ENCODE data around the gene ROBO1. TPM values are rescaled to one million over a fixed set of nuclear protein-coding genes. Genes with fewer than 3 reads are reported as not detected.
A peak's percentile ranks its signal among the peaks of the same experiment; 100 is the strongest.

Gene ROBO1
- total RNA-seq, 1 experiment from 2014 or later = 14.2 TPM

DNA sequence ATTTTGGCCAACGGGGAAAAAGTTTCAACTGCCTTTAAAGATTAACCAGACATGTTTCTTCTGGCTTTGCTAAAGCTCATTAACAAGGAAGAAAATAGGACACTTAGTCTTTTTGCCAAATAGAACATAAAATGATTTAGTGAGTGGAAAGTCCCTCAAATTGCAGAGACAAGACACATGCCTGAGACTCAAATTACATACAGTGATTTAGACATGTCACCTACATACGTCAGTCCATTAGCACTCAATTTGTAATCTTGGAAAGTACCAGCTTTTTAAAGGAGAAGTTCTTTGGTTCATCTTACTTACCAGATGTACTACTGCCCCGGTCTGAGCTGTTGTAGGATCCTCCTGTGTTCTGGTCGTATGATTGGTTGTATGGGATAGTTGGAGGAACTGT lies 1134.2 kb downstream of the ROBO1 start:
- peak; percentile 0 for DNase-seq (ENCODE audit: low read depth)

GRCh38 chr3:78632925-78633553 lies 1134.8 kb downstream of the ROBO1 start:
- no peak for DNase-seq (ENCODE audit: low read depth)

- DNase-seq (ENCODE audit: low read depth) = no peak
Measured at GRCh38 chr3:78629544-78629943, 1138.3 kb downstream of the ROBO1 start.

- DNase-seq (ENCODE audit: low read depth) = no peak
Measured at GRCh38 chr3:78621061-78621716, 1146.6 kb downstream of the ROBO1 start.

GRCh38 chr3:78614486-78614885 lies 1153.3 kb downstream of the ROBO1 start:
- no peak for DNase-seq (ENCODE audit: low read depth)

GRCh38 chr3:78613421-78613879 lies 1154.3 kb downstream of the ROBO1 start:
- DNase-seq (ENCODE audit: low read depth) = no peak

GRCh38 chr3:78611278-78611677 lies 1156.5 kb downstream of the ROBO1 start:
- no peak for DNase-seq (ENCODE audit: low read depth)

- DNase-seq (ENCODE audit: low read depth) = peak; percentile 1
Measured at GRCh38 chr3:78610462-78611125, 1157.2 kb downstream of the ROBO1 start.

- no peak for DNase-seq (ENCODE audit: low read depth)
Measured at GRCh38 chr3:78606756-78607155, 1161.0 kb downstream of the ROBO1 start.

GRCh38 chr3:78605178-78605577 lies 1162.6 kb downstream of the ROBO1 start:
- DNase-seq (ENCODE audit: low read depth) = no peak

DNA sequence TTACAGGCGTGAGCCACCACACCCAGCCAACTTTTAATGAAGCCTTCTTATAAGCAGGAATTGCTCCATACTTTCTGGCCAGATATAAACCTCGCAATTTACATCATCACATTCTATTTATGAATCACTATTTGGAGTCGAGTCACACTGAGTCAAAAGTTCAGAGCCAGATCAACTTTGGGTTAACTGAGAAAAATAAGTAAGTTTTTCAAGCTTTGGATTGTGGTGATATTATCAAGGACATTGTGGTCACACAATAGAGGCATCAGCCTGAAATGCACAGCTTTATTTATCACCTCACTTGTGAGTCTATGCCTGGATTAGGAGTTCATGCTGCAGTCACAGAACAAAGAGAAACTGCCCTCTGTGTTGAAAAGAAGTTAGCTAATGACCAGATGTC lies 1163.5 kb downstream of the ROBO1 start:
- DNase-seq (ENCODE audit: low read depth) = peak; percentile 56

- no peak for DNase-seq (ENCODE audit: low read depth)
Measured at GRCh38 chr3:78601249-78601648, 1166.5 kb downstream of the ROBO1 start.

DNA sequence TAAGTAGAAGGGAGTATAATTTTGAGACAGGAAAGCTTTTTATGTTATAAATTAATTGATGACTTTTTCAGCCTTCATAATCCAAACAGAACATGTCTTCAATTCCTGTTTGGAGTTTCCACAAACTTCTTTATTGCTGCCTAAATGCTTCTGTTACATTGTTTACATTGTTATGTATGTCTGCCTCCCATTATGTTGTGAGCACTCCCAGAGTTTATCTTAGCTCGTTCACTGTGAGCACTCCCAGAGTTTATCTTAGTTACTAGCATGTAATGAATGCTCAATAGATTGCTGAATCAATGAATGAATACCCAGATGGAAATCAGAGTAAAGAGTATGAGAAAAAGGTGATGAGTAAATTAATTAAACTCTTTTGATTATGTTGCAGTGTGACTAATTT lies 1178.0 kb downstream of the ROBO1 start:
- DNase-seq (ENCODE audit: low read depth) = no peak

DNA sequence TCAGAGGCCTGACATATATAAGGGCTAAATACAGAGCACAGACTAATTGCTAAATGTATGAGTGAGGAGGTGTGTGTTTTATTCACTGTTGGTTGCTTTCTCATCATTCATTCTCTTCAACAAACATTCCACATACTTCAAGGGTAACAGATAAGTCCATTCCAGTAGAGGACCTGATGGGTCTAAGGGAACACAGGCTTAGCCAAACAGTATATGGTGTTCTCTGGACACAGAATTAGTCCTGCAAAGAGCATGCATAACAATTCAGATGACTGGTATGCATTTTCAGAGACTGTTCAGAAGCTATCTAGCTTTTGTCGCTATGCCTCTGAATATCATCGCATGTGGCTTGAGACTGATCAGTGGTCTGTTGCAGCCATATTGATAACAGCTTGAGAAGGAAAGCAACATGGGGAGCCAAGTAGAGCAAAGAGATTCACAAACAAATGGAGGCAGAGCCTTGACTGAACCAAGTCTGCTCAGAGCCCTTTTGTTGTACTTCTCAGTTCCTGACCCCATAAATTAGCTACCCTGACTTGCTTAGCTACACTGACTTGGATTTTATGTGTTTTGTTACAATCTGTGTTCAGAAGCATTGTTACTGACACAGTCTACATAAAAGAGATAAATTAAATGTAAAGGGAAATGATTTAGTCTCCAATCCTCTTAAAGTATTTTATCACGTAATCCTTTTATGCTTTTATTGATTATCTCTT lies 1178.7 kb downstream of the ROBO1 start:
- no peak for DNase-seq (ENCODE audit: low read depth)

DNA sequence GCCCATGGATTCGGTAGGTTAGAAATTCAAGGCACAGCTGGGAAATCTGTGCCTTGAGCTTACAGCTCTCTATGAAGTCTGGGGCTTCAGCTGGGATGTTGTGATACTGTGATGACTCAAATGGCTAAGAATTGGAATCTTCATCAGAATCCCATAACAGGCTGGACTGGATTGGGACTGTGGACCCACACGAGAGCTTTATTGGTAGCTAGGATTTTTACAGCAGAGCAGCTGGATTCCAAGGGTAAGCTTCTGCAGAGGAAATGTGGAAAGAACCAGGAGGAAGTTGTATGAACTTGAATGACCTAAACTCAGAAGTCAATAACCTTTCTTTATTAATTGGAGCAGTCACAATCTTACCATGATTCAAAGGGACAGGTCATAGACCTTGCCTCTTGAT lies 1187.1 kb downstream of the ROBO1 start:
- DNase-seq (ENCODE audit: low read depth) = no peak

DNA sequence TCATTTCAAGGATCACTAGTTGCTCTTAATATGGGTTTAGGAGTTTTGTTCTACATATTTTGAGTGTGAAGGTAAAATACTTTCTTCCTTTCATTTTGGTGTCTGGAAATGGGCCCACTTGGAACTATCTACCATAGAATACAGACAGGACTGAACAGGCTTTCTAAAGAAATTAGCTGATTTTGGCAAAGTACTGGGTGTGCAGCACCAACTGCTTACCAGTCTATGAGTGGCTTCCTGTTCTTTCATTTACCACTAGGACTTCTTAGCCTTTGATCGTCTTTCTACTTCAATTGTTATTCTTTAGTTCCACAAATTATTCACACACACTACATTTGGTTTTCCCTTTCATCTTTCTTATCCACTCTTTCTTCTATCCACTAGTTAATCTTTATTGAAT lies 1196.3 kb downstream of the ROBO1 start:
- DNase-seq (ENCODE audit: low read depth) = no peak

DNA sequence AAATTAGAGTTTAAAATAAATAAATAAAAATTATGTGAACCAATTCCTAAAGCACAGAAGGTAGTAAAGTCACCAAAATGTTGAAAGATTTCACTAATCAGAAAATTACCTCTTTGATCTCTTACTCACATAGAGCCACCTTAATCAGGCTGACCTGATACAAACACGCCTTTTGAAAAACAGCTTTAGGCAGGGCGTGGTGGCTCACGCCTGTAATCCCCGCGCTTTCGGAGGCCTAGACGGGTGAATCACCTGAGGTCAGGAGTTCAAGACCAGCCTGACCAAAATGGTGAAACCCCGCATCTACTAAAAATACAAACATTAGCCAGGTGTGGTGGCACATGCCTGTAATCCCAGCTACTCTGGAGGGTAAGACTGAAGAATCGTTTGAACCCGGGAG lies 1197.3 kb downstream of the ROBO1 start:
- DNase-seq (ENCODE audit: low read depth) = no peak

- DNase-seq (ENCODE audit: low read depth) = no peak
Measured at GRCh38 chr3:78569804-78570203, 1198.0 kb downstream of the ROBO1 start.

DNA sequence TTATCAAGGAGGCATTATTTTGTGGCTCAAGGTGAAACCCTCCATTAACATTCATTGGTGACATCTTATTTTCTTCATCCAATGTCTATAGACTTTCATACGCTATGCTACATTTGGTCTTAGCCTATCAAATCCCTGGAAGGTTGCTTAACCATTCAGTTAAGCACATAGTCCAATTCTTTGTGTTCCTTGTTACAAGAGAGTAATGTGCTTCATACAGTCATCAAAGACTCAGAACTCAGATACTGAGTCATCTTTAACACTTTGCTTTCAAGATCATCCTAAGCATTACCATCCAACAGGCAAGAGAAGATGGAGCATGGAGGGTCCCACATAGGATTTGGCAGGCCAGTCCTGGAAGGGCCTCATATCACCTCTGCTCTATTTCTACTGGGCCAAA lies 1202.1 kb downstream of the ROBO1 start:
- no peak for DNase-seq (ENCODE audit: low read depth)

DNA sequence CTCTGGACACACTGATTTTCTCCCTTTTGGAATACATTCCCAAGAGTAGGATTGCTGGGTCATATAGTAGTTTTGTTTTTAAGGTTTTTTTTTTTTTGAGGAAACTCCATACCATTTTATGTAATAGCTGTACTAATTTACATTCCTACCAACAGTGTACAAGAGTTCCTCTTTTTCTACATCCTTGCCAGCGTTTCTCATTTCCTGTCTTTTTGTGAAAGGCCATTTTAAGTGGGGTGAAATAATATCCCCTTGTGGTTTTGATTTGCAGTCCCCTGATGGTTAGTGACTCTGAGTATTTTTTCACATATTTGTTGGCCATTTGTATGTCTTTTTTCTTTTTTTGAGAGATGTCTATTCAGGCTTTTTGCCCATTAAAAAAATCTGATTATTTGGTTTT lies 1205.5 kb downstream of the ROBO1 start:
- DNase-seq (ENCODE audit: low read depth) = no peak

Measured in M059J (cell line).